Ovary (tissue), 9 donors: ENCODE results near the gene OR2G6. TPM values are rescaled to one million over a fixed set of nuclear protein-coding genes. Genes with fewer than 3 reads are reported as not detected.
"Not testable (repeated sequence)": the region's sequence is repeated elsewhere in the genome, so short reads cannot be mapped to it uniquely, and the experiment has no call there.

Experiments used
- DNase-seq, 5 donors: peaks; one replicate each; pipeline ENCODE4 v3.0.0-alpha.2; 2019 to 2020
- H3K27ac ChIP-seq, 2 donors: fragments of 200-600 bp; one replicate each; pipeline versions ENCODE4 v1.5.1 to v1.8.0; 2019 to 2022
- H3K27me3 ChIP-seq: fragments of 200-600 bp; one replicate; pipeline ENCODE4 v1.8.0; 2022
- H3K36me3 ChIP-seq: fragments of 200-600 bp; sonication (generic); one replicate; pipeline ENCODE4 v1.5.1; 2019
- H3K4me1 ChIP-seq: one replicate; pipeline ENCODE4 v1.8.1; 2013; ENCODE audit warnings: mild to moderate bottlenecking, moderate library complexity; ENCODE audit not compliant: insufficient read depth
- H3K4me3 ChIP-seq: fragments of 200-600 bp; sonication (generic); one replicate; pipeline ENCODE4 v1.5.1; 2017
- H3K9me3 ChIP-seq, 2 donors: fragments of 200-600 bp in 1 of 2; sonication (generic) in 1 of 2; one replicate each; pipeline versions ENCODE4 v1.5.1 to v1.8.1; 2013 to 2019; ENCODE audit warnings: mild to moderate bottlenecking in 1 of 2, moderate library complexity in 1 of 2
- CTCF ChIP-seq, 3 donors: fragments of 450-650 bp in 2 of 3; fragments of 200-600 bp in 1 of 3; IDR thresholded peaks; one replicate each; pipeline versions ENCODE4 v1.5.1 to v1.8.0; 2016 to 2022; ENCODE audit warnings: antibody characterized with exemption in 3 of 3, mild to moderate bottlenecking in 1 of 3
- EP300 ChIP-seq: sonication (generic); formaldehyde crosslinking; IDR thresholded peaks from one replicate; pipeline ENCODE4 v1.6.1; 2017; ENCODE audit warnings: antibody characterized with exemption
- POLR2A ChIP-seq: fragments of 450-650 bp; IDR thresholded peaks from one replicate; pipeline ENCODE4 v1.6.1; 2017; ENCODE audit warnings: antibody characterized with exemption, mild to moderate bottlenecking, moderate library complexity
- WGBS, 3 donors: extraction: QIAGEN DNeasy Blood & Tissue Kit in 1 of 3; methylation state at CpG; one replicate each; pipeline versions ENCODE4 v1.1.5 to v1.1.7; 2013 to 2017; 5-methylcytosine and 5-hydroxymethylcytosine counted together
- intact Hi-C, 4 donors: fragments of 100-400 bp; cut with DNase I; formaldehyde crosslinking; loops; one replicate each; pipeline versions ENCODE4 v1.11.0 to v1.15.1; 2022 to 2023
- polyA plus RNA-seq, 2 donors: library from polyadenylated mRNA; stranded (reverse); fragments of 200-250 nt in 1 of 2; fragments of 350-450 nt in 1 of 2; fragmentation: Illumina TruSeq in 1 of 2; extraction: RNeasy Lipid Tissue Mini Kit (QIAGEN cat#74804) in 1 of 2; gene quantifications; one replicate each; pipeline ENCODE4 v1.2.3, GENCODE V29; 2013 to 2014
- total RNA-seq, 7 donors: library from RNA; depleted of rRNA in 2 of 7; stranded (reverse); fragments of >200 nt in 2 of 7; fragmentation: NEBNext Ultra II Directional in 3 of 7; extraction: Animal tissue kit (Norgen Biotek cat#: 25700) in 3 of 7; gene quantifications; one replicate each; pipeline versions ENCODE4 v1.1.0 to v1.2.4, GENCODE V29; 2016 to 2023
- donor health status: DM: no; HTN: no; CAD: no; lungs with moderate emphysema.
- donor health status: DM: no; HTN: no; CAD: no.
- donor health status: Bipolar disorder and iron deficiency.
- donor health status: DM: yes; HTN: yes; CAD: no.
- donor health status: DM: no; HTN: no; CAD: no.
- donor health status: DM: yes; HTN: yes; CAD: no.

Gene OR2G6
- total and polyA plus RNA-seq, 9 donors: 0.23 TPM; not detected in 8

- H3K4me3 ChIP-seq, H3K27ac ChIP-seq, H3K36me3 ChIP-seq, intact Hi-C loops, H3K9me3 ChIP-seq, H3K4me1 ChIP-seq, H3K27me3 ChIP-seq, DNase-seq: not testable (repeated sequence)
- 77 to 93% (median 83%) methylated on average over 3 of the region's 3 CpGs for WGBS, 3 donors
Measured at GRCh38 chr1:248574657-248575056, 66.8 kb downstream of the OR2G6 start, which contains the start of gene OR2T34. Gene OR2T34 (minus strand): TSS chr1:248574757. CDS start chr1:248574757, 0 bp downstream.

- H3K4me1 ChIP-seq: no peaks in the 10 kb centered on the region
- H3K36me3 ChIP-seq: no peaks in the 10 kb centered on the region
- no peak overlapping the region for H3K27ac ChIP-seq
- no peak overlapping the region for H3K4me3 ChIP-seq
- no peaks in the 10 kb centered on the region for H3K27me3 ChIP-seq
- H3K9me3 ChIP-seq: no peaks in the 10 kb centered on the region
- TF ChIP-seq EP300: no peak
- no peak for TF ChIP-seq POLR2A
- TF ChIP-seq CTCF (IDR thresholded peaks at IDR 0.05): no peak
- intact Hi-C loops: no loop called here
- WGBS, 3 donors: 69 to 82% (median 73%) methylated on average over 9 of the region's 9 CpGs
- DNase-seq: no peak
Measured at GRCh38 chr1:248576260-248576980, 68.5 kb downstream of the OR2G6 start.

Other genes with a start within 250 kb of the OR2G6 start
- gene OR2T33, start 230.1 kb upstream of the OR2G6 start, total RNA-seq: not detected
- gene OR2T33, start 230.1 kb upstream of the OR2G6 start, polyA plus RNA-seq: not detected
- not detected for gene OR2T12, start 204.6 kb upstream of the OR2G6 start, total RNA-seq
- gene OR2T12, start 204.6 kb upstream of the OR2G6 start, polyA plus RNA-seq: not detected
- gene OR2M7, start 183.5 kb upstream of the OR2G6 start, total RNA-seq: not detected
- gene OR2M7, start 183.5 kb upstream of the OR2G6 start, polyA plus RNA-seq: not detected
- not detected for gene OR14C36, start 159.3 kb upstream of the OR2G6 start, total RNA-seq
- not detected for gene OR14C36, start 159.3 kb upstream of the OR2G6 start, polyA plus RNA-seq
- not detected for gene OR2T4, start 146.4 kb upstream of the OR2G6 start, total RNA-seq
- gene OR2T4, start 146.4 kb upstream of the OR2G6 start, polyA plus RNA-seq: not detected
- not detected for gene OR2T6, start 132.3 kb upstream of the OR2G6 start, total RNA-seq
- gene OR2T6, start 132.3 kb upstream of the OR2G6 start, polyA plus RNA-seq: not detected
- gene OR2T1, start 105.0 kb upstream of the OR2G6 start, total RNA-seq: not detected
- gene OR2T1, start 105.0 kb upstream of the OR2G6 start, polyA plus RNA-seq: not detected
- gene OR2T2, start 62.4 kb upstream of the OR2G6 start, total RNA-seq: under 1 TPM in 2 of 7 donors, not detected in 5; 0.10 to 0.46 TPM
- not detected for gene OR2T2, start 62.4 kb upstream of the OR2G6 start, polyA plus RNA-seq
- not detected for gene OR2T3, start 34.7 kb upstream of the OR2G6 start, total RNA-seq
- not detected for gene OR2T3, start 34.7 kb upstream of the OR2G6 start, polyA plus RNA-seq
- gene OR2T5, start 19.5 kb upstream of the OR2G6 start, total RNA-seq: under 1 TPM in 1 of 7 donors, not detected in 6; 0.10 TPM
- not detected for gene OR2T5, start 19.5 kb upstream of the OR2G6 start, polyA plus RNA-seq
- not detected for gene OR2T29, start 54.7 kb downstream of the OR2G6 start, total RNA-seq
- gene OR2T29, start 54.7 kb downstream of the OR2G6 start, polyA plus RNA-seq: not detected
- gene OR2T34, start 66.7 kb downstream of the OR2G6 start, total RNA-seq: not detected
- gene OR2T34, start 66.7 kb downstream of the OR2G6 start, polyA plus RNA-seq: not detected
- gene OR2T10, start 89.6 kb downstream of the OR2G6 start, total RNA-seq: 1 to 10 TPM in 1 of 7 donors, not detected in 6; 2.1 TPM
- not detected for gene OR2T10, start 89.6 kb downstream of the OR2G6 start, polyA plus RNA-seq
- under 1 TPM in 1 of 7 donors, not detected in 6; 0.11 TPM for gene OR2T11, start 127.0 kb downstream of the OR2G6 start, total RNA-seq
- not detected for gene OR2T11, start 127.0 kb downstream of the OR2G6 start, polyA plus RNA-seq
- under 1 TPM in 1 of 7 donors, not detected in 6; 0.07 TPM for gene OR2T35, start 137.2 kb downstream of the OR2G6 start, total RNA-seq
- not detected for gene OR2T35, start 137.2 kb downstream of the OR2G6 start, polyA plus RNA-seq
- not detected for gene OR2T27, start 147.5 kb downstream of the OR2G6 start, total RNA-seq
- gene OR2T27, start 147.5 kb downstream of the OR2G6 start, polyA plus RNA-seq: under 1 TPM in 1 of 2 donors, not detected in 1; 0.11 TPM
- gene OR14I1, start 194.7 kb downstream of the OR2G6 start, total RNA-seq: not detected
- gene OR14I1, start 194.7 kb downstream of the OR2G6 start, polyA plus RNA-seq: not detected
- gene LYPD8, start 247.7 kb downstream of the OR2G6 start, total RNA-seq: under 1 TPM in 1 of 7 donors, not detected in 6; 0.24 TPM
- gene LYPD8, start 247.7 kb downstream of the OR2G6 start, polyA plus RNA-seq: not detected